D341Med (cell line): ENCODE results near the gene ISG15.
"Not testable (repeated sequence)": the region's sequence is repeated elsewhere in the genome, so short reads cannot be mapped to it uniquely, and the experiment has no call there.

Source experiments
- DNase-seq: peaks from one replicate; pipeline ENCODE4 v3.0.0; 2012; ENCODE audit warnings: low spot score

The ISG15 gene

DNA sequence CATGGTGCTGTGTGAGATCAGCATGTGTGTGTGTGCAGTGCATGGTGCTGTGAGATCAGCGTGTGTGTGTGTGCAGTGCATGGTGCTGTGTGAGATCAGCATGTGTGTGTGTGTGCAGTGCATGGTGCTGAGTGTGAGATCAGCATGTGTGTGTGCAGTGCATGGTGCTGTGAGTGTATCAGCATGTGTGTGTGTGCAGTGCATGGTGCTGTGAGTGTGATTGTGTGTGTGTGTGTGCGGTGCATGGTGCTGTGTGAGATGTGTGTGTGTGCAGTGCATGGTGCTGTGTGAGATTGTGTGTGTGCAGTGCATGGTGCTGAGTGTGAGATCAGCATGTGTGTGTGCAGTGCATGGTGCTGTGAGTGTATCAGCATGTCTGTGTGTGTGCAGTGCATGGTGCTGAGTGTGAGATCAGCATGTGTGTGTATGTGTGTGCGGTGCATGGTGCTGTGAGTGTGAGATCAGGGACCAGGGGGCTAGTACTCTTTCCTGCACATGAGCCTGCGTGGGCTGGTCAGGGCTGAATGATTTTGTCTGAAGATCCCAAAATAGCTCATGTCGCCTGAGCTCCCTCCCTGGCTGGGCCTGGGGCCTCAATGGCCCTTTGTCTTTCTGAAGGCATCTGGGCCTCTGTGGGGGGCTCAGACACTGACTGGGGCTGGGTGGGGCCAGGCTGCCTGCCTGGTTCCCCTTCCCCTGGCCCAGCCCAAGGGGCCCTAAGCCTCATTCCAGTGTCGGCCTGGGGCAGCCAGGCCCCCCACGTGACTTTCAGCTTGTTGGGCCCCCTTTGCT lies 17.8 kb downstream of the ISG15 start:
- not testable (repeated sequence) for DNase-seq

DNA sequence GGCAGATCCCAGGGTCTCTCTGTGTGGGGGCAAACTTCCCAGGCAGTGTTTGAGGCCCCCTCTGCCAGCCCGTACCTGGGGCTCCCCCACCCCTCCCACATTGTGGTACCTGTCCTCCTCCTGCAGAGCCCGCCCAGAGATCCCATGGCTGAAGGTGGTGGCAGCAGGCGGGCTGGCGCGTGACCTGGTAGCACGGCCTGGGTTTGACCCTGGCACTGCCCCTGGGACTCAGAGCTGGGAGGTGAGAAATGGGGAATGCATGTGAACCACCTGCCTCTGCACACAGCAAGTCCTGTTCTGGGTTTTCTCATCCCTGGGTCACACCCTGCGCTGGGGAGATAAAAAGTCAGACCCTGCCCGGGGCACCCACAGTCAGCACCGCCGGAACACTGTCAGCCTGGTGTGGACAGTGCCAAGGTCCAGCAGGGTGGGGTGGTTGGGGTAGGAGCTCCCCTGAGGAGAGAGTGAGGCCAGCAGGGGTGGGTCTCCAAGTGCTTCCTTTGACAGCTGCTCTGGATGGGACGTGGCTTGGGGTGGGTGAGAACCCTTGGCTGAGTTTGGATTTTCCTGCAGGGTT lies 18.4 kb downstream of the ISG15 start:
- DNase-seq = no peak

- peak; percentile 76 for DNase-seq
Measured at GRCh38 chr1:1032424-1032823, 19.1 kb downstream of the ISG15 start.

DNA sequence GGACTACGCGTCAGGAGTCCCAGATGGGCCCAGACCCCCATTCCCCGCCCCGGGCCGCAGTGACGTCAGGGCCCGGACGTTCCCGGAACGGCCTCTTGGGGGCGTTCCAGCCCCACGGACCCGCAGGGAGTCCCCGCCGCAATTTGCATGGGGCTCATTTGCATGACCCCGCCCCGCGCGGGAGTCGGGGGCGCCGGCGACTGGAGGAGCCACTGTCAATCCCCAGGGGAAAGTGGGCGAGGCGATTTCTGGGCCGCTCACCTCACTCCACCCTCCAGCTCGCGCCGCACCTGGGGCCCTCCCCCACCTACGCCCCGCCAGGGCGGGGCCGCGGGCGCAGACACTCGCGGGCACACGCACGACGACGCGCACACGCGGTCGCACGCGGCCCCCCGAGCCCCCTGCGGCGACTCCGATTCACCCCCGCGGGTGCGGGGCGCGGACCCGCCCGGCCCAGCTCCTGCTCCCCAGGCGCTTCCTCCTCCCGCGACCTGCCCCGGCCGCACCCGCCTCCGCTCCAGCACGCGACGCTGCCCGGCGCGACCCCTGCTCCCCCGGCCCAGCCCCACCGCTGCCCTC lies 19.8 kb downstream of the ISG15 start:
- peak; percentile 96 for DNase-seq

DNA sequence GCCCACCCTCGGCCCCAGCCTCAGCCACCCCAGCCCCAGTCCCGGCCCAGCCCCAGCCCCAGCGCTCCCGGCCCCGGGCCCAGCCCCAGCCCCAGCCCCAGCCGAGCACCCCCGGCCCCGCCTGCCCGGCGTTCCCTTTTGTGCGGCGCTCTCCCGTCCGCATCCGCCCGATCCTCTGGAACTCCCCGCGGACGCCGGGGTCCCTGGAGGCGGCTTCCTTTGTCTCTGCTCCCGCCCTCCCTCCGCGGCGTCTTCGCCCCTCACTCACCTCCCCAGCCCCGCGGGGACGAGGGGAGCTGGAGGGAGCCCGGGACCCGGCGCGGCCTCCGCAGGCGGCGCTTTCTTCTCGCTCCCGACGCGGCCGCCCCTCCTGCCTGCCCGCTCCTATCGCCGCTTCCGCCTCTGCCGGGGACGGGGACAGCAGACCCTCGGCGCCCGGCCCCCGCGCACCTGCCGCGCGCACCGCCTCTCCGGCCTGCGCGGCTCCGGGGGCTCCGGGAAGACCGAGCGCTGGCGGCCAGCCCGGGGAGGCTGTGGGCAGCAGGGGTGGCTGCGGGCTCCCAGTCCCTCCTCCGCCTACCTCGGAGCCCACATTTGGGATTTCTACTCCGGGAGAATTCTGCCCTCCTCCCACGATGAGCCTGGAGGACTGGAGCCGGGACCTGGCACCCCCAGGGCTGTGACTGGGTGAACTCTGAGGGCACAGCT lies 20.6 kb downstream of the ISG15 start:
- DNase-seq = peak; percentile 68

DNA sequence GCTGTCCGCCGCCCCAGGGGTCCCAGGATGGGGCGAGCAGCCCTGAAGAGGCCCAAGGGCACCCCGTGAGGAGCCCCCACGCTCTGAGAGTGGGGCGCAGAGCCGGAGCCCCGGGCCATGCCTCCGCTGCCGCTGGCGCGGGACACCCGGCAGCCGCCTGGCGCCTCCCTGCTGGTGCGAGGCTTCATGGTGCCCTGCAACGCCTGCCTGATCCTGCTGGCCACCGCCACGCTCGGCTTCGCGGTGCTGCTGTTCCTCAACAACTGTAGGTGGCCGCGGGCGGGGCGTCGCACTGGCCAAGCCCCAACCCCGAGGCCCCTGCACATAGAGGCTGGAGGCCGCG lies 21.1 kb downstream of the ISG15 start:
- no peak for DNase-seq

DNA sequence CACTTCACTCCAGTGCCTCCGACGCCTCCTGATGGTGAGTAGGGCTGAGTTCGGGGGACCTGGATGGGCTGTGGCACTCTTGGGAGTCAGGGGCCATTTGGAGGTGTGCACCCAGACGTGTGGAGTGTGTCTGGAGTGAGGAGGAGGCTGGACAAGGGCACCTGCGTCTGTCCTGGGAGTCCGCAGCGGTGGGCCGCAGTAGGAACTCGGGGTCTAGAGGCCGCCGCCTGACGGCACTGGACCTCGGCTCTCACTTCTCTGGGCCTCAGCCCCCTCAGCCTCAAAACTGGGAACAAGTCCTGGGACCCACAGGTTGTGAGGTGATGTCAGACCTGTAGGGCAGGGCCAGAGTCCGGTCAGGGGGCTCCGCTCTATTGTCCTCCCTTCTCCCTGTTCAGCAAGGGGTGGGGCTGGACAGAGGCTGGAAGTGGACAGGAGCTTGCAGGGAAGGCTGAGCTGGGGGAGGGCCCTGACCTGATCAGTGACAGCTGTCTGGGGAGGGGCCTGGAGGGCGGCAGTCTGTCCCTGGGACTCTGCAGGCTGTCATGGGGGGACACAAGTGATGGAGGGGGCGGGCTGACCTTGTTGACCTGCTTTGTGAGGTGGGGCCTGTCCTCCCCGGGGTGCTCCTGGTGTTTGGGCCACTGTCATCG lies 22.1 kb downstream of the ISG15 start:
- DNase-seq = no peak

GRCh38 chr1:1037366-1038327 lies 24.4 kb downstream of the ISG15 start:
- no peak for DNase-seq

DNA sequence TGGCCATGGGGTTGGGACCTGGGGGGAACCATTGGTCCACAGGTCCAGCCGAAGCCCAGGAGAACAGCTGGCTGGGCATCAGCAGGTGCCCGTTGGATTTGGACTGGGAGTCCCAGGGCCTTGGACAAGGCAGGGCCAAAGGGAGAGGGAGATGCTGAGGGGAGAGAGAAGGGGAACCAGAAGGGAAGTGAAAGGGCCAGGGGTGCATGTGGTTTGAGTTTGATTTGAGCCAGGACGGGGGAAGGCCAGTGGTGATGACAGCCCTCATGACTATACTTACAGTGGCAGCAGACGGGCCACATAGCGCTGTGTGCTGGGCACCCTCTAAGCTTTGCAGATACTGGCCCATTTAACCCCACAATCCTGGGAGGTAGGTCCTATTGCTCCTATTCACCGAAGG lies 25.4 kb downstream of the ISG15 start:
- DNase-seq = no peak

DNA sequence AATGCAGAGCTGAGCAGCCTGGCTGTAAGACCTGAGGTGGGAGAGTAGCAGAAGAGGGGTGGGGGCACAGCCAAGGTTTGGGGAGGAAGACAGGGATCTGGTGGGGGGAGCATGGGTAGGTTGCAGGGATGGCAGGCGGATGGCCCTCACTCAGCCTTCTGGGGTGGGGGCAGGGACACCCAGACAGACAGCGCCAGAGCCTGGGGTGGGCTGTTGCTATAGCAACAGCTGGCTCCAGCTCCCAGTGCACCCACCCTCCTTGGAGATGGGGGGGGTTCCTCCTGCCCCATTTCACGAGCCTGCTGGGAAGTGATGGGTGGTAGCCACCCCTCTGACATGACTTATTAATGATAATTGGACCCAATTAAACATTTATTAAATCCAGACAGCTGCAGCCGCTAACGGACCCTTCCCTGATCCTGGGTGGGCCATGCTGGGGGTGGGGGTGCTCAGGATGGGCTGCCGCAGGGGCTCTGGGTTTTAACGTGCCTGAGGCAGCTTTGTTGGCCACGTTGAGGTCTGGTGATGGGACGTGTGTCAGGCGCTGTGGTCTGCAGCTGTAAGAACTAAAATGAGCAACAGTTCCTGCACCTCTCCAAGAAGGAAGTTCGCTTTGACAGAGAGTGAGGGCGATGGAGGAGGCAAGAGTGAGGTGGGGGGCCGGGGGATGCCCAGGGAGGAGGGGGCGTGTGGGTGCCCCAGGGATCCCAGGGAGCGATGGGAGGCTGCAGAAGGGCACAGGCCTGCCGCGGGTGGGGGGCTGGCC lies 26.0 kb downstream of the ISG15 start:
- DNase-seq = no peak

DNA sequence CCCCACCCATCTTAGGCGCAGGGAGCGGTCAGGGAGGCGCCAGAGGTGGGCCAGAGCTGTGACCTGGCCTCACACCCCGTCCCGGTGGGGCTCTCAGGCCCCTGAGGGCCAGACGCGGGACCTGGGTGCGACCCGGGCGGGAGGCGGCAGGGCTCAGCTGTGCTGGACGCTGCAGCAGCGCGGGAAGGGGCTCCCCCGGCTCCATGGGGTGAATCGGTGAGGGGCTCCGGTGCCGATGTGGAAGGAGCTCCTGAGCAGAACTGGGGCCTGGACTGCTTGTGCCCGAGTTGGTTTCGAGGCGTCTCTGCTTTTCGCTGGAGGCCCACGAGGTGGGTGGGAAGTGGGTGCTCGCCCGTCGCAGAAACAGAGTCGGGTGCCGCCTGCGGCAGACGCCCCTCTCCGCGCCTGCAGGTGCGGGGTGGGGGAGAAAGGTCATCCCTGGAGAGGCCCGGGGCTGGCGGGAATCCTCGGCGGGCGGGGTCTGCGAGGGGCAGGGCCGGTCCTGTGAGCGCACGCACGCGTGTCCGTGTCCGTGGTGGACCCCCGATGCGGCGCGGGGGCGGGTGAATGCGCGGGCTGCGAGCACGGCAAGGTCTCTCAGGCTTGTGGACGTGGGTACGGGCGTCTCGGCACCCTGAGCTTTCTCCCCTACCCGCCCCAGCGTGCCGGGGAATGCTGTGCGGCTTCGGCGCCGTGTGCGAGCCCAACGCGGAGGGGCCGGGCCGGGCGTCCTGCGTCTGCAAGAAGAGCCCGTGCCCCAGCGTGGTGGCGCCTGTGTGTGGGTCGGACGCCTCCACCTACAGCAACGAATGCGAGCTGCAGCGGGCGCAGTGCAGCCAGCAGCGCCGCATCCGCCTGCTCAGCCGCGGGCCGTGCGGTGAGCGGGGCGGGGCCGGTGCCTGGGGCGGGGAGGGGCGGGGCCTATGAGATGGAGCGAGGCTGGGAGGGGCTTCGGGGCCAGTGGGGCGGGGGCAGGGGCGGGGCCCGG lies 27.0 kb downstream of the ISG15 start:
- DNase-seq = peak; percentile 97

DNA sequence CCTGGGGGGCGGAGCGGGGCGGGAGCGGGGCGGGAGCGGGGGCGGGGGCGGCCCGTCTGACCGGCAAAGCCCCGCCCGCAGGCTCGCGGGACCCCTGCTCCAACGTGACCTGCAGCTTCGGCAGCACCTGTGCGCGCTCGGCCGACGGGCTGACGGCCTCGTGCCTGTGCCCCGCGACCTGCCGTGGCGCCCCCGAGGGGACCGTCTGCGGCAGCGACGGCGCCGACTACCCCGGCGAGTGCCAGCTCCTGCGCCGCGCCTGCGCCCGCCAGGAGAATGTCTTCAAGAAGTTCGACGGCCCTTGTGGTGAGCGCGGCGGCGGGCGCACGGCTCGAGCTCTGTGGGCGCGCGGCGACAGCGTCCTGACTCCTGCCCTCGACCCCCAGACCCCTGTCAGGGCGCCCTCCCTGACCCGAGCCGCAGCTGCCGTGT lies 27.8 kb downstream of the ISG15 start:
- DNase-seq = peak; percentile 79

GRCh38 chr1:1041873-1042272 lies 28.6 kb downstream of the ISG15 start:
- no peak for DNase-seq

- no peak for DNase-seq
Measured at GRCh38 chr1:1042835-1043234, 29.5 kb downstream of the ISG15 start.

DNA sequence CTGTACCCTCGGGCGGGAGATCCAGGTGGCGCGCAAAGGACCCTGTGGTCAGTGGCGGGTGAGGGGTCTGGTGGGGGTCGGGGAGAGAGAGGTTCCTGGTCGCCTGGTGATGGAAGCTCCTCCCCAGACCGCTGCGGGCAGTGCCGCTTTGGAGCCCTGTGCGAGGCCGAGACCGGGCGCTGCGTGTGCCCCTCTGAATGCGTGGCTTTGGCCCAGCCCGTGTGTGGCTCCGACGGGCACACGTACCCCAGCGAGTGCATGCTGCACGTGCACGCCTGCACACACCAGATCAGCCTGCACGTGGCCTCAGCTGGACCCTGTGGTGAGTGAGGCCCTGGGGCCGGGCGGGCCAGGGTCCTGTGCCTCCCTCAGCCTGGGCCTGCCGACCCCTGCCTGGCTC lies 30.1 kb downstream of the ISG15 start:
- no peak for DNase-seq

DNA sequence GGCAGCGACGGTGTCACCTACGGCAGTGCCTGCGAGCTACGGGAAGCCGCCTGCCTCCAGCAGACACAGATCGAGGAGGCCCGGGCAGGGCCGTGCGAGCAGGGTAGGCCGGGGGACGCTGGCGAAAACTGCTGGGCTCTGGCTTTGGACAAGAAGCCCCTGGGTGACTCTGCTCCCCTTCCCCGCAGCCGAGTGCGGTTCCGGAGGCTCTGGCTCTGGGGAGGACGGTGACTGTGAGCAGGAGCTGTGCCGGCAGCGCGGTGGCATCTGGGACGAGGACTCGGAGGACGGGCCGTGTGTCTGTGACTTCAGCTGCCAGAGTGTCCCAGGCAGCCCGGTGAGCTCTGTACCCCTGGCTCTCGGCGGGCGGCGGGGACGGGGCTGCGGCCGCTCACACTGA lies 30.6 kb downstream of the ISG15 start:
- DNase-seq = no peak

- DNase-seq = no peak
Measured at GRCh38 chr1:1044455-1045078, 31.3 kb downstream of the ISG15 start.

DNA sequence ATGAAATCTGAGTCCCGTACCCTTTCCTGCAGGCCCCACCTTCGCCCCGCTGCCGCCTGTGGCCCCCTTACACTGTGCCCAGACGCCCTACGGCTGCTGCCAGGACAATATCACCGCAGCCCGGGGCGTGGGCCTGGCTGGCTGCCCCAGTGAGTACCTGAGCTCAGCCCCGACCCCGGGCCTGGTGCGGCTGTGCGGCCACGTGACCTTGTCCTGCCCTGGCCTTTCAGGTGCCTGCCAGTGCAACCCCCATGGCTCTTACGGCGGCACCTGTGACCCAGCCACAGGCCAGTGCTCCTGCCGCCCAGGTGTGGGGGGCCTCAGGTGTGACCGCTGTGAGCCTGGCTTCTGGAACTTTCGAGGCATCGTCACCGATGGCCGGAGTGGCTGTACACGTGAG lies 31.8 kb downstream of the ISG15 start:
- no peak for DNase-seq

- DNase-seq = no peak
Measured at GRCh38 chr1:1046243-1046642, 32.9 kb downstream of the ISG15 start.
